Activated T-helper 17 cell treated with anti-CD3 and anti-CD28 coated beads, Interleukin-2, amount 50 U/mL, for 72 hours (primary cell): ENCODE results near the gene GRID2. TPM values are rescaled to one million over a fixed set of nuclear protein-coding genes. Genes with fewer than 3 reads are reported as not detected.
"Not testable (repeated sequence)": the region's sequence is repeated elsewhere in the genome, so short reads cannot be mapped to it uniquely, and the experiment has no call there.

ENCODE experiments used
- ATAC-seq: fragments of 150-1000 bp; cut with Tn5 transposase; replicated peaks from 2 replicates; pipeline ENCODE4 v1.10.0; 2021; ENCODE audit warnings: mild to moderate bottlenecking, moderate library complexity
- H3K27ac Mint-ChIP-seq: one replicate; pipeline ENCODE4 v1.8.0; 2022; ENCODE audit warnings: mixed read lengths
- H3K27me3 Mint-ChIP-seq: one replicate; pipeline ENCODE4 v1.8.0; 2022; ENCODE audit warnings: mixed read lengths
- H3K36me3 Mint-ChIP-seq: one replicate; pipeline ENCODE4 v1.8.0; 2022; ENCODE audit warnings: low read depth, mild to moderate bottlenecking, mixed read lengths
- H3K4me1 Mint-ChIP-seq: one replicate; pipeline ENCODE4 v1.8.0; 2022; ENCODE audit warnings: mixed read lengths
- H3K4me3 Mint-ChIP-seq: one replicate; pipeline ENCODE4 v1.8.0; 2022; ENCODE audit warnings: mild to moderate bottlenecking, mixed read lengths
- H3K9me3 Mint-ChIP-seq: one replicate; pipeline ENCODE4 v1.8.0; 2022; ENCODE audit warnings: mixed read lengths
- total RNA-seq, 2 donors: library from RNA; stranded (reverse); gene quantifications; one replicate each; pipeline ENCODE4 v1.2.3, GENCODE V29; 2022

GRID2 gene
- total RNA-seq, 2 donors from 2014 or later, result not detected

DNA sequence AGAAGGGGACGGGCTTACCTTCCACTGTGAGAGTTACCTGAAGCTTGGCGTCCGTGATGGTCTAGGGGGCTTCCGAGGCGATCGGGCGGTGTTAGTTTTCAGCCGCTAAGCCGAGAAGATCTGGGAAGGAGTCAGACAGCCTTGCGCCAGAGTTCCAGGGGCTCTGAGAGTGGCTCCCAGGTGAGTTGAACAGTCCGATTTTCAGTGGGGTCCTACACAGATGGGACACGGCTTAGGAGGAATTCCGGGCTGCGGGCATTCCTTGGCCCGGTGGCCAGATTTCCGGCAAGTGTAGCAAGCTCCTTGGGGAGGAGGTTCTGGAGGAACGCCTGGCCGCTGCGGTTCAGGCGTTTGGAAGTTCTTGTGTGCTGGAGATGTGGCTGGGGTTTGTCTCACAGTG lies 138.4 kb downstream of the GRID2 start:
- H3K36me3 Mint-ChIP-seq, H3K27me3 Mint-ChIP-seq, H3K27ac Mint-ChIP-seq, H3K4me1 Mint-ChIP-seq, H3K4me3 Mint-ChIP-seq, ATAC-seq: not testable (repeated sequence)
- H3K9me3 Mint-ChIP-seq, result peaks cover 10% of the 10 kb centered on the region

GRCh38 chr4:92444143-92444843 lies 140.5 kb downstream of the GRID2 start:
- ATAC-seq, H3K27ac Mint-ChIP-seq, H3K27me3 Mint-ChIP-seq, H3K4me1 Mint-ChIP-seq, H3K36me3 Mint-ChIP-seq, H3K4me3 Mint-ChIP-seq: not testable (repeated sequence)
- H3K9me3 Mint-ChIP-seq, result peaks cover 10% of the 10 kb centered on the region

GRCh38 chr4:92445127-92445526 lies 141.4 kb downstream of the GRID2 start:
- H3K9me3 Mint-ChIP-seq, result peaks cover 10% of the 10 kb centered on the region
- no peak for ATAC-seq
- H3K36me3 Mint-ChIP-seq, result no peaks in the 10 kb centered on the region
- no peaks in the 10 kb centered on the region for H3K4me1 Mint-ChIP-seq
- H3K27me3 Mint-ChIP-seq, result no peaks in the 10 kb centered on the region
- H3K4me3 Mint-ChIP-seq, result no peak overlapping the region
- no peak overlapping the region for H3K27ac Mint-ChIP-seq

GRCh38 chr4:92447255-92447905 lies 143.6 kb downstream of the GRID2 start:
- Mint-ChIP-seq H3K27me3 (no peaks in the 10 kb centered on the region), H3K9me3 (peaks cover 4% of the 10 kb centered on the region), H3K27ac (no peak overlapping the region), H3K36me3 (no peaks in the 10 kb centered on the region), H3K4me3 (no peak overlapping the region), H3K4me1 (no peaks in the 10 kb centered on the region)
- no peak for ATAC-seq

DNA sequence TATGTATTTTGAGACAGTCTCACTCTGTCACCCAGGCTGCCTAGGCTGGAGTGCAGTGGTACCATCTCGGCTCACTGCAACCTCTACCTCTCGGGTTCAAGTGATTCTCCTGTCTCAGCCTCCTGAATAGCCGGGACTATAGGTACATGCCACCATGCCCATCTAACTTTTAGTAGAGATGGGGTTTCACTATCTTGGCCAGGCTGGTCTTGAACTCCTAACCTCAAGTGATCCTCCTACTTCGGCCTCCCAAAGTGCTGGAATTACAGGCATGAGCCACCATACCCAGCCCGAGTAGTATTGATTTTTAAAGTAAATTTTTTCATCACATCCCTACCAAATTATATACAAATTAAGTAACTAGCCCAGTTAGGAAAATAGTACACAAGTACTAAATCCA lies 144.4 kb downstream of the GRID2 start:
- H3K36me3 Mint-ChIP-seq, H3K4me1 Mint-ChIP-seq, H3K4me3 Mint-ChIP-seq, H3K27me3 Mint-ChIP-seq, H3K9me3 Mint-ChIP-seq, H3K27ac Mint-ChIP-seq, ATAC-seq: not testable (repeated sequence)

DNA sequence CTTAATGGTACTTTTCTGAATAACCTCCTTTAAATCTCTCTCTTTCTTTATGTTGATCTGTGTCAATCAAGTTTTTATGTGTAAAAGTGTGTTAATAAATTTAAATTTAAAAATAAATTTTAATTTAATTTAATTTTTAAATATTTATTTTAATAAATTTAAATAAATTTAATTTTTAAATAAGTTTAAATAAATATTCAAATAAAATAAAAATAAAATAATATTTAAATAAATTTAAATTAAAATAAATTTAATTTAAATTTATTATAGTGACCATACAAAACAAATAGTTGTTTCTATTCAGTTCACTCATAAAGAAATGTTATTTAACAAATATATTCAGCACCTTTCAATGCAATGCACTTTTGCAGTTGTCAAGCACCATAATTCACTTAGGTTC lies 146.9 kb downstream of the GRID2 start:
- Mint-ChIP-seq H3K4me3 (no peak overlapping the region), H3K4me1 (no peaks in the 10 kb centered on the region), H3K27ac (no peak overlapping the region), H3K9me3 (peaks cover 5% of the 10 kb centered on the region), H3K27me3 (no peaks in the 10 kb centered on the region), H3K36me3 (no peaks in the 10 kb centered on the region)
- ATAC-seq, result no peak

DNA sequence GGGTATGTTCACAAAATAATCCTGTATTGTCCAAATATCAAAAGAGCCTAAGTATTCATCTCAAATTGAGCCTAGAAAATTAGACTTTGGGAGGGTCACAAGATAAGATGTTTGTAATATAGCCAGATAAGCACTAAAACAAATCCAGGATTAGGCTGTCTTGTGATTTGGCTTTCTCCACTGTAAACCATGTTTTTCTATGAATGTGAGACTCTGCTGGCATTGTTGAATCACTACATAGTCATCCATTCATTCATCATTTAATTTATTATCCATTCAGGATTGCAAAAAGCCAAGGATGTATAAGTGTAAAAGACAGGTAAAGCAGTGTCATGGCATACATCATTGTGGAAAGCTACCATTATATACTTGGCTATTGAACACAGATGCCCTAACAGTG lies 148.0 kb downstream of the GRID2 start:
- Mint-ChIP-seq H3K4me3 (no peak overlapping the region), H3K27me3 (no peaks in the 10 kb centered on the region), H3K27ac (no peak overlapping the region), H3K9me3 (peaks cover 5% of the 10 kb centered on the region), H3K4me1 (no peaks in the 10 kb centered on the region), H3K36me3 (no peaks in the 10 kb centered on the region)
- ATAC-seq, result no peak

DNA sequence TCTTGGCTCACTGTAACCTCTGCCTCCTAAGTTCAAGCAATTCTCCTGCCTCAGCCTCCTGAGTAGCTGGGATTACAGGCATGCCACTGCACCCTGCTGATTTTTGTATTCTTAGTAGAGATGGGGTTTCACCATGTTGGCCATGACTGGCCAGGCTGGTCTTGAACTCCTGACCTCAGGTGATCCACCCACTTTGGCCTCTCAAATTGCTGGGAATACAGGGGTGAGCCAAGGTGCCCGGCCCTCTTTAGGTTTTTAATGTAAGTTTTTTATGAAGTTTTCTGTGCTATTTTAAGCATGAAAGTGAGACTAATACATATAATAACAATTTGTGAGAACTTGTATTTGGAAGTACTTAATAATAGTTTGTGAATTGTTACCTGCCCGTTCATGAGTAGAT lies 148.6 kb downstream of the GRID2 start:
- H3K27me3 Mint-ChIP-seq, H3K4me1 Mint-ChIP-seq, H3K4me3 Mint-ChIP-seq, H3K27ac Mint-ChIP-seq, ATAC-seq, H3K36me3 Mint-ChIP-seq, H3K9me3 Mint-ChIP-seq: not testable (repeated sequence)

- Mint-ChIP-seq H3K27ac (no peak overlapping the region), H3K36me3 (no peaks in the 10 kb centered on the region), H3K27me3 (no peaks in the 10 kb centered on the region), H3K9me3 (peaks cover 5% of the 10 kb centered on the region), H3K4me3 (no peak overlapping the region), H3K4me1 (no peaks in the 10 kb centered on the region)
- no peak for ATAC-seq
Measured at GRCh38 chr4:92455329-92455839, 151.6 kb downstream of the GRID2 start.

DNA sequence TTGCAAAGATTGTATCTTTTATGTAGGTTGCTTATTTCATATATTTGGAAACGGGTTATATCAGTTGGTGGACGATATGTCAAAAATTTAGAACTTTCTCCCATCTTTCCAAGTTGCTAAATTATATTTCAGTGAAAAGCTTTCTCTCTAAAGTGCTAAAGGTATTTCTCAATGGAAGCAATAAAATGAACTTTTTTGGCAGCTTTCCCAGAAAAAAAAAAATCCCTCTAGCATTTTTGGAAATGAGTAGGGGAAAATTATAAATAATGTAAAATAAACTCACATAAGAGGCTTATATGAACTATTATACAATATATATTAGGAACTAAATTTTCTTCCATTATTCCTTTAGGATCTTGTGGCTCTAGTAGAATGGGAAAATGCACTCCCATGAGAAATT lies 152.2 kb downstream of the GRID2 start:
- Mint-ChIP-seq H3K27me3 (no peaks in the 10 kb centered on the region), H3K4me1 (no peaks in the 10 kb centered on the region), H3K4me3 (no peak overlapping the region), H3K9me3 (peaks cover 5% of the 10 kb centered on the region), H3K36me3 (no peaks in the 10 kb centered on the region), H3K27ac (no peak overlapping the region)
- ATAC-seq, result no peak

DNA sequence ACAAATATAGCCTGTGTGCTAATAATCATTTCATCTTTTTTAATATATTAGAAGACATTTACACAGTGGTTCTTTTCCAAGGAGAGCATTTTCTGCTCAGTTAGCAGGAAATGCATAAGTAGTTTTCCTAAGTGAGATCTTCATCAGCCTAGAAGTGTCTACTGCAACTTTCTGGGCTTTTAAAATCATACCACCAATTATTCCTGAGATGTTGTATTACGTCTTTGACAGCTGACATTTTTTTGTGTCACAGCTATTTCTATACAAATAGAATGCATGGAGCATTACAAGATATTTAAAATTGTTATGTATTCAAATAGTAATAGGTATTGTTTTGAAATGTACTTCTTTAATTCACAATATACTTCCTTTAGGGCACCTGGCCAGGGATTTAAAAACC lies 158.0 kb downstream of the GRID2 start:
- Mint-ChIP-seq H3K27ac (no peak overlapping the region), H3K36me3 (no peaks in the 10 kb centered on the region), H3K4me1 (no peaks in the 10 kb centered on the region), H3K4me3 (no peak overlapping the region), H3K27me3 (no peaks in the 10 kb centered on the region), H3K9me3 (peaks cover 5% of the 10 kb centered on the region)
- no peak for ATAC-seq

DNA sequence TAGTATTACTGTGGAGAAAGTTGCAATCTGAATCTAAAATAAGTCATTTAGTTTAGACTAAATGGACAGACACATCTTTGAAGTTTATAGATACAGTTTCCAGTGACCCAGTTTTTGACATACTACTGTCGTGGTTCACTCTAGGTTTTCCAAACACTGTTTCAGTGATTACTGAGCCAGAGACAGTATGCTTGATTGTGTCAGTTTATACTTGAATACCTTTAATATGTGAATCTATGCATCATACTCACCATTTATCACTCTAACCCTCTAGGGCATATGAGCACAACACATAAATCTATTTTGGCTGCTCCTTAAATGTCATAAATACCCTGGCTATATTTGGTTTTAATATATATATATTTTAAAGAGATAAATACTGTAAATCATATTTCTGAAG lies 173.5 kb downstream of the GRID2 start:
- Mint-ChIP-seq H3K27ac (no peak overlapping the region), H3K4me3 (no peak overlapping the region), H3K27me3 (no peaks in the 10 kb centered on the region), H3K4me1 (no peaks in the 10 kb centered on the region), H3K36me3 (no peaks in the 10 kb centered on the region), H3K9me3 (peaks cover 5% of the 10 kb centered on the region)
- ATAC-seq, result no peak

- Mint-ChIP-seq H3K36me3 (no peaks in the 10 kb centered on the region), H3K27me3 (no peaks in the 10 kb centered on the region)
- no peak for ATAC-seq
Measured at GRCh38 chr4:92483341-92483740, 179.6 kb downstream of the GRID2 start.

GRCh38 chr4:92488496-92488895 lies 184.7 kb downstream of the GRID2 start:
- Mint-ChIP-seq H3K4me1 (no peaks in the 10 kb centered on the region), H3K9me3 (peaks cover 11% of the 10 kb centered on the region), H3K4me3 (no peak overlapping the region)

More at GRCh38 chr4:92483341-92483740, 179.6 kb downstream of the GRID2 start:
- Mint-ChIP-seq H3K27ac (no peak overlapping the region), H3K4me3 (no peak overlapping the region), H3K4me1 (no peaks in the 10 kb centered on the region), H3K9me3 (peaks cover 16% of the 10 kb centered on the region)

GRCh38 chr4:92497141-92497540 lies 193.4 kb downstream of the GRID2 start:
- no peak overlapping the region for H3K27ac Mint-ChIP-seq

More at GRCh38 chr4:92488496-92488895, 184.7 kb downstream of the GRID2 start:
- ATAC-seq, result no peak
- no peaks in the 10 kb centered on the region for H3K27me3 Mint-ChIP-seq
- H3K27ac Mint-ChIP-seq, result no peak overlapping the region
- no peaks in the 10 kb centered on the region for H3K36me3 Mint-ChIP-seq

More at GRCh38 chr4:92497141-92497540, 193.4 kb downstream of the GRID2 start:
- Mint-ChIP-seq H3K9me3 (no peaks in the 10 kb centered on the region), H3K4me3 (no peak overlapping the region), H3K4me1 (no peaks in the 10 kb centered on the region), H3K36me3 (no peaks in the 10 kb centered on the region), H3K27me3 (no peaks in the 10 kb centered on the region)
- ATAC-seq, result no peak
